ENCODE results near the gene CASP8AP2. TPM values are rescaled to one million over a fixed set of nuclear protein-coding genes. Genes with fewer than 3 reads are reported as not detected.
"Not testable (repeated sequence)": the region's sequence is repeated elsewhere in the genome, so short reads cannot be mapped to it uniquely, and the experiment has no call there.

The CASP8AP2 gene
- total RNA-seq, result 10 to 100 TPM in 1 of 2 donors, 1 to 10 TPM in 1; 9.8 to 24.4 TPM
- polyA plus RNA-seq, result 1 to 10 TPM; 4.3 to 6.5 TPM
- long read RNA-seq, donor 1, partial matches to known transcripts, result 13 of 17 reads
- long read RNA-seq, donor 1, other reads (novel, unspliced or antisense), result 0 of 17 reads
- long read RNA-seq, donor 2, result 0 reads
- long read RNA-seq, donor 3, partial matches to known transcripts, result 6 of 9 reads
- long read RNA-seq, donor 3, other reads (novel, unspliced or antisense), result 0 of 9 reads
- long read RNA-seq, donor 4, result 0 reads
- long read RNA-seq, donor 5, partial matches to known transcripts, result 16 of 21 reads
- long read RNA-seq, donor 5, other reads (novel, unspliced or antisense), result 0 of 21 reads

GRCh38 chr6:89829472-89830169, at the start of gene CASP8AP2:
Gene CASP8AP2, plus strand, starts transcription at chr6:89829880.
- Histone ChIP-seq H3K27ac (ENCODE audit: low read depth in 1 of 2, low read length in 1 of 2) (peak within 1 kb of the TSS; percentile 90 to 93), H3K9me3 (ENCODE audit: control insufficient read depth in 4 of 4, insufficient read depth in 3 of 4, low read length in 3 of 4) (no peaks in the 10 kb centered on the region), H3K9ac (ENCODE audit: insufficient read depth in 1 of 2, low read length in 2 of 2) (peak within 1 kb of the TSS; percentile 48 to 88), H3K36me3 (ENCODE audit: control insufficient read depth in 4 of 4, insufficient read depth in 4 of 4, low read length in 4 of 4) (peaks cover 3 to 5% (median 4%) of the 10 kb centered on the region in 4 donors), H3K4me3 (peak within 1 kb of the TSS; percentile 97), H3K4me1 (ENCODE audit: control insufficient read depth in 5 of 5, insufficient read depth in 5 of 5, low read length in 5 of 5) (peaks cover 0 to 9% (median 0%) of the 10 kb centered on the region in 5 donors), H3K27me3 (ENCODE audit: control insufficient read depth in 3 of 3, insufficient read depth in 3 of 3, low read length in 2 of 3) (no peaks in the 10 kb centered on the region)
- DNase-seq, result peak; percentile 96 to 100 (median 99)
- peak; percentile 99 for ATAC-seq (ENCODE audit: insufficient read depth, low FRiP score)
- 0% methylated on average over 41 of the region's 41 CpGs for WGBS, 2 donors
- no peak for TF ChIP-seq CTCF (IDR thresholded peaks at IDR 0.05; ENCODE audit: control extremely low read depth, extremely low read depth)

GRCh38 chr6:89781070-89782034, 48.3 kb upstream of the CASP8AP2 start:
- 95% methylated on average over 6 of the region's 6 CpGs for WGBS, 2 donors
- Histone ChIP-seq H3K9ac (ENCODE audit: insufficient read depth in 1 of 2, low read length in 2 of 2) (no peak overlapping the region), H3K9me3 (ENCODE audit: control insufficient read depth in 4 of 4, insufficient read depth in 3 of 4, low read length in 3 of 4) (peaks cover 0 to 3% (median 0%) of the 10 kb centered on the region in 4 donors), H3K36me3 (ENCODE audit: control insufficient read depth in 4 of 4, insufficient read depth in 4 of 4, low read length in 4 of 4) (peaks cover 17 to 30% (median 23%) of the 10 kb centered on the region in 4 donors), H3K4me3 (no peak overlapping the region), H3K27me3 (ENCODE audit: control insufficient read depth in 3 of 3, insufficient read depth in 3 of 3, low read length in 2 of 3) (no peaks in the 10 kb centered on the region), H3K27ac (ENCODE audit: low read depth in 1 of 2, low read length in 1 of 2) (no peak overlapping the region), H3K4me1 (ENCODE audit: control insufficient read depth in 5 of 5, insufficient read depth in 5 of 5, low read length in 5 of 5) (no peaks in the 10 kb centered on the region)
- ATAC-seq (ENCODE audit: insufficient read depth, low FRiP score), result no peak
- no peak for DNase-seq
- no peak for TF ChIP-seq CTCF (IDR thresholded peaks at IDR 0.05; ENCODE audit: control extremely low read depth, extremely low read depth)

- H3K9ac ChIP-seq (ENCODE audit: insufficient read depth in 1 of 2, low read length in 2 of 2), result no peak overlapping the region
- ATAC-seq (ENCODE audit: insufficient read depth, low FRiP score) (no peak), DNase-seq (no peak)
- no peak overlapping the region for H3K27ac ChIP-seq (ENCODE audit: low read depth in 1 of 2, low read length in 1 of 2)
- H3K4me1 ChIP-seq (ENCODE audit: control insufficient read depth in 5 of 5, insufficient read depth in 5 of 5, low read length in 5 of 5), result no peaks in the 10 kb centered on the region
- peaks cover 17 to 33% (median 24%) of the 10 kb centered on the region in 4 donors for H3K36me3 ChIP-seq (ENCODE audit: control insufficient read depth in 4 of 4, insufficient read depth in 4 of 4, low read length in 4 of 4)
- no peaks in the 10 kb centered on the region for H3K27me3 ChIP-seq (ENCODE audit: control insufficient read depth in 3 of 3, insufficient read depth in 3 of 3, low read length in 2 of 3)
- WGBS, 2 donors, result 89 to 92% methylated on average over 1 of the region's 1 CpG
- H3K4me3 ChIP-seq, result no peak overlapping the region
- no peak for TF ChIP-seq CTCF (IDR thresholded peaks at IDR 0.05; ENCODE audit: control extremely low read depth, extremely low read depth)
- peaks cover 0 to 3% (median 0%) of the 10 kb centered on the region in 4 donors for H3K9me3 ChIP-seq (ENCODE audit: control insufficient read depth in 4 of 4, insufficient read depth in 3 of 4, low read length in 3 of 4)
Observed at GRCh38 chr6:89782222-89782621, 47.5 kb upstream of the CASP8AP2 start.

GRCh38 chr6:89783293-89783692, 46.4 kb upstream of the CASP8AP2 start:
- WGBS, 2 donors, result 89 to 94% methylated on average over 7 of the region's 7 CpGs
- H3K9me3 ChIP-seq (ENCODE audit: control insufficient read depth in 4 of 4, insufficient read depth in 3 of 4, low read length in 3 of 4); H3K27me3 ChIP-seq (ENCODE audit: control insufficient read depth in 3 of 3, insufficient read depth in 3 of 3, low read length in 2 of 3); H3K9ac ChIP-seq (ENCODE audit: insufficient read depth in 1 of 2, low read length in 2 of 2); H3K4me3 ChIP-seq; H3K4me1 ChIP-seq (ENCODE audit: control insufficient read depth in 5 of 5, insufficient read depth in 5 of 5, low read length in 5 of 5); ATAC-seq (ENCODE audit: insufficient read depth, low FRiP score); DNase-seq; H3K27ac ChIP-seq (ENCODE audit: low read depth in 1 of 2, low read length in 1 of 2): not testable (repeated sequence)
- H3K36me3 ChIP-seq (ENCODE audit: control insufficient read depth in 4 of 4, insufficient read depth in 4 of 4, low read length in 4 of 4), result peaks cover 24 to 37% (median 31%) of the 10 kb centered on the region in 4 donors
